ENCODE data around the gene STRN. TPM values are rescaled to one million over a fixed set of nuclear protein-coding genes. Genes with fewer than 3 reads are reported as not detected.

Gene STRN
- total and polyA plus RNA-seq, 2 of the 13 experiments (the other 11 are each of a cell fraction or from before 2014, with no cell fraction given): 10.4 to 19.3 TPM

- TF ChIP-seq FOXK1 (CRISPR knock-in tag; IDR thresholded peaks at IDR 0.05; ENCODE audit: borderline replicate concordance, low read depth): peak; percentile 29; the same call in 1 of the 2 replicates
- TF ChIP-seq ATF7-NPFF (CRISPR knock-in tag; IDR thresholded peaks at IDR 0.05; ENCODE audit: low read depth): peak; percentile 70
- TF ChIP-seq ZC3H4 (CRISPR knock-in tag; IDR thresholded peaks at IDR 0.05; ENCODE audit: borderline replicate concordance): 0 out of 2 replicates have a peak, but pooled peaks have one; percentile 47
- peak; percentile 93 for TF ChIP-seq ZNF883 (CRISPR knock-in tag; IDR thresholded peaks at IDR 0.05; ENCODE audit: not compliant biosample characterization)
- 0 out of 2 replicates have a peak, but pooled peaks have one; percentile 20 for TF ChIP-seq NR0B2 (CRISPR knock-in tag; IDR thresholded peaks at IDR 0.05)
- peak; percentile 69; the same call in 1 of the 2 replicates for TF ChIP-seq SP2 (CRISPR knock-in tag; IDR thresholded peaks at IDR 0.05)
- peak; percentile 55 for TF ChIP-seq HDAC2 (CRISPR knock-in tag; IDR thresholded peaks at IDR 0.05)
- TF ChIP-seq ZNF772 (CRISPR knock-in tag; IDR thresholded peaks at IDR 0.05): peak; percentile 93
- TF ChIP-seq ZNF570 (CRISPR knock-in tag; IDR thresholded peaks at IDR 0.05; ENCODE audit: borderline replicate concordance): no peak; the same call in 1 of the 2 replicates
- 0 out of 2 replicates have a peak, but pooled peaks have one; percentile 91 for TF ChIP-seq NFAT5 (CRISPR knock-in tag; IDR thresholded peaks at IDR 0.05)
- no peak for TF ChIP-seq GRHL1 (CRISPR knock-in tag; conservative IDR thresholded peaks at IDR 0.05)
- peak; percentile 69 for TF ChIP-seq KMT2B (CRISPR knock-in tag; IDR thresholded peaks at IDR 0.05)
- peak; percentile 48 for TF ChIP-seq ZNF12 (CRISPR knock-in tag; IDR thresholded peaks at IDR 0.05)
- TF ChIP-seq ZNF143 (CRISPR knock-in tag; IDR thresholded peaks at IDR 0.05): peak; percentile 91
- peak; percentile 89 for TF ChIP-seq ZNF574 (CRISPR knock-in tag; IDR thresholded peaks at IDR 0.05)
- TF ChIP-seq REXO4 (CRISPR knock-in tag; IDR thresholded peaks at IDR 0.05; ENCODE audit: borderline replicate concordance): 0 out of 2 replicates have a peak, but pooled peaks have one; percentile 27
- 0 out of 2 replicates have a peak, but pooled peaks have one; percentile 33 for TF ChIP-seq ZNF841 (CRISPR knock-in tag; IDR thresholded peaks at IDR 0.05; ENCODE audit: borderline replicate concordance)
- TF ChIP-seq ZNF562 (CRISPR knock-in tag; IDR thresholded peaks at IDR 0.05; ENCODE audit: borderline replicate concordance): peak; percentile 60; the same call in 1 of the 2 replicates
Measured at GRCh38 chr2:36966370-36967235, at the start of gene STRN (continued).
